Measurements from ENCODE around the gene ATP9A. TPM values are rescaled to one million over a fixed set of nuclear protein-coding genes. Genes with fewer than 3 reads are reported as not detected.
"Not testable (repeated sequence)": the region's sequence is repeated elsewhere in the genome, so short reads cannot be mapped to it uniquely, and the experiment has no call there.

Gene ATP9A, protein sequence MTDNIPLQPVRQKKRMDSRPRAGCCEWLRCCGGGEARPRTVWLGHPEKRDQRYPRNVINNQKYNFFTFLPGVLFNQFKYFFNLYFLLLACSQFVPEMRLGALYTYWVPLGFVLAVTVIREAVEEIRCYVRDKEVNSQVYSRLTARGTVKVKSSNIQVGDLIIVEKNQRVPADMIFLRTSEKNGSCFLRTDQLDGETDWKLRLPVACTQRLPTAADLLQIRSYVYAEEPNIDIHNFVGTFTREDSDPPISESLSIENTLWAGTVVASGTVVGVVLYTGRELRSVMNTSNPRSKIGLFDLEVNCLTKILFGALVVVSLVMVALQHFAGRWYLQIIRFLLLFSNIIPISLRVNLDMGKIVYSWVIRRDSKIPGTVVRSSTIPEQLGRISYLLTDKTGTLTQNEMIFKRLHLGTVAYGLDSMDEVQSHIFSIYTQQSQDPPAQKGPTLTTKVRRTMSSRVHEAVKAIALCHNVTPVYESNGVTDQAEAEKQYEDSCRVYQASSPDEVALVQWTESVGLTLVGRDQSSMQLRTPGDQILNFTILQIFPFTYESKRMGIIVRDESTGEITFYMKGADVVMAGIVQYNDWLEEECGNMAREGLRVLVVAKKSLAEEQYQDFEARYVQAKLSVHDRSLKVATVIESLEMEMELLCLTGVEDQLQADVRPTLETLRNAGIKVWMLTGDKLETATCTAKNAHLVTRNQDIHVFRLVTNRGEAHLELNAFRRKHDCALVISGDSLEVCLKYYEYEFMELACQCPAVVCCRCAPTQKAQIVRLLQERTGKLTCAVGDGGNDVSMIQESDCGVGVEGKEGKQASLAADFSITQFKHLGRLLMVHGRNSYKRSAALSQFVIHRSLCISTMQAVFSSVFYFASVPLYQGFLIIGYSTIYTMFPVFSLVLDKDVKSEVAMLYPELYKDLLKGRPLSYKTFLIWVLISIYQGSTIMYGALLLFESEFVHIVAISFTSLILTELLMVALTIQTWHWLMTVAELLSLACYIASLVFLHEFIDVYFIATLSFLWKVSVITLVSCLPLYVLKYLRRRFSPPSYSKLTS
- polyA plus RNA-seq (5.8 to 8.6 TPM (median 6.1 TPM) in 3 replicates), polyA minus RNA-seq (21.6 to 31.0 TPM (median 23.0 TPM) in 3 replicates)
- 3.9 TPM for polyA plus RNA-seq (2011; ENCODE audit: low read depth)
- polyA plus RNA-seq (2011; cell fraction: cytosol; rRNA removed): 4.9 and 5.8 TPM in 2 replicates
- 14.6 and 16.9 TPM in 2 replicates for polyA plus RNA-seq (2011; cell fraction: nucleus; rRNA removed)
- 7.2 and 7.8 TPM in 2 replicates for polyA plus RNA-seq (2012; ENCODE audit: low replicate concordance)
- polyA minus RNA-seq (2011; cell fraction: cytosol; rRNA and poly(A)+ RNA removed): 16.3 TPM
- polyA minus RNA-seq (2011; cell fraction: nucleus; rRNA and poly(A)+ RNA removed): 30.1 and 38.6 TPM in 2 replicates

DNA sequence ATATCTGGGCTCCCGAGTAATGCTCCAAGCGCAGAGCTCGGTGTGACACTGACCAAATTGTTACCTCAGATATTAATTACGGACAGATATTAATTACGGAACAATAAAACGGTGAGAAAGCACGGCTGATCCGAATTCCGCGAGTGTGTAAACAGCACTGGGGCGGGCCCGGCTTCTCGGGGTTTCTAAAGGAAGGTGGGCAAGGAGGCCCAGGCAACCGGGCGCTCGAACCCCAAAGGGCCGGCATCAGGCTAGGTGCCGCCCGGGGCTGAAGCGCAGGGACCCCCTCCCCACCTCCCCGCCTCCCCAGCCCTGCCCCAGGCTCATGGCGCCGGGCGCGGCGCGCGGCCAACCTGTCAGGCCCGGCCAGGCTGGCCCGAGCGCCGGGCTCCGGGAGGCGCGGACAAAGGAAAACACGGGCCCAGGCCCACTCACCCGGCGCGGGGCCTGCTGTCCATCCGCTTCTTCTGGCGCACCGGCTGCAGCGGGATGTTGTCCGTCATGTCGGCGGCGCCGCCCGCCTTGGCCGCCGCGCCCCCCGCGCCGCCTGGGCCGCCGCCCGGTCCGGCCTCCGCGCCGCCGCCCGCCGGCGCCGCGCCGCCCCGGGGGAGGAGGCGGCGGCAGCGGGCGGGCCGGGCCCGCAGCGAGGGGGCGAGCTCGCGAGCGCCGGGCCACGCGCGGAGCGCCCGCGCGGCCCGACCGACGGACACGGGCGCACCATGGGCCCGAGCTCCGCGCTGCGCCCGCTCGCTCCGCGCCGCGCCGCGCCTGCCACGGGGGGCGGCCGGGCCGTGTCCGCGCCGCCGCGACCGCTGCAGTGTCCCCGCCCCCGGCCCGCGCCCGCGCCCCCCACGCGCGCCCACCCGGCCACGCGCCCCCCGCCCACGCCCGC lies at the start of gene ATP9A:
ATP9A (minus strand) TSS at position 524 of the 892 bp plus-strand sequence; CDS start at position 503, 21 bp downstream.
- H4K20me1 ChIP-seq (ENCODE audit: control insufficient read depth, extremely low read depth, insufficient read depth, low read length): no peaks in the 10 kb centered on the region
- H3K4me1 ChIP-seq (ENCODE audit: control insufficient read depth, extremely low read depth, insufficient read depth, low read length): peaks cover 13% of the 10 kb centered on the region
- no peak for DNase-seq (ENCODE audit: low read depth, low spot score)
- TF ChIP-seq EZH2 (IDR thresholded peaks at IDR 0.05; ENCODE audit: low read length): no peak
- TF ChIP-seq, protein P1, sequence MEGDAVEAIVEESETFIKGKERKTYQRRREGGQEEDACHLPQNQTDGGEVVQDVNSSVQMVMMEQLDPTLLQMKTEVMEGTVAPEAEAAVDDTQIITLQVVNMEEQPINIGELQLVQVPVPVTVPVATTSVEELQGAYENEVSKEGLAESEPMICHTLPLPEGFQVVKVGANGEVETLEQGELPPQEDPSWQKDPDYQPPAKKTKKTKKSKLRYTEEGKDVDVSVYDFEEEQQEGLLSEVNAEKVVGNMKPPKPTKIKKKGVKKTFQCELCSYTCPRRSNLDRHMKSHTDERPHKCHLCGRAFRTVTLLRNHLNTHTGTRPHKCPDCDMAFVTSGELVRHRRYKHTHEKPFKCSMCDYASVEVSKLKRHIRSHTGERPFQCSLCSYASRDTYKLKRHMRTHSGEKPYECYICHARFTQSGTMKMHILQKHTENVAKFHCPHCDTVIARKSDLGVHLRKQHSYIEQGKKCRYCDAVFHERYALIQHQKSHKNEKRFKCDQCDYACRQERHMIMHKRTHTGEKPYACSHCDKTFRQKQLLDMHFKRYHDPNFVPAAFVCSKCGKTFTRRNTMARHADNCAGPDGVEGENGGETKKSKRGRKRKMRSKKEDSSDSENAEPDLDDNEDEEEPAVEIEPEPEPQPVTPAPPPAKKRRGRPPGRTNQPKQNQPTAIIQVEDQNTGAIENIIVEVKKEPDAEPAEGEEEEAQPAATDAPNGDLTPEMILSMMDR (optimal IDR thresholded peaks at IDR 0.05 in 1 of 3, IDR thresholded peaks at IDR 0.05 in 1 of 3, conservative IDR thresholded peaks at IDR 0.05 in 1 of 3; ENCODE audit: extremely low read depth in 1 of 3, insufficient read depth in 2 of 3, low read length in 3 of 3): no peak
- H3K36me3 ChIP-seq (ENCODE audit: control insufficient read depth in 2 of 2, extremely low read depth in 1 of 2, insufficient read depth in 2 of 2, low read length in 2 of 2): no peaks in the 10 kb centered on the region
- peak within 1 kb of the TSS; percentile 2 for H3K27ac ChIP-seq (ENCODE audit: control insufficient read depth, insufficient read depth, low read length)
- no peaks in the 10 kb centered on the region for H3K9me1 ChIP-seq (ENCODE audit: control insufficient read depth, extremely low read depth, insufficient read depth, low read length)
- H3K9me3 ChIP-seq (ENCODE audit: control insufficient read depth, low read depth, low read length): no peaks in the 10 kb centered on the region
- no peaks in the 10 kb centered on the region for H3K79me2 ChIP-seq (ENCODE audit: control insufficient read depth, insufficient read depth, low read length)
- peak within 1 kb of the TSS; percentile 74 for H3K9ac ChIP-seq (ENCODE audit: control insufficient read depth, extremely low read depth, insufficient read depth, low read length)
- H2AFZ ChIP-seq (ENCODE audit: control insufficient read depth, low read length): peak within 1 kb of the TSS; percentile 50
- peak within 1 kb of the TSS; percentile 93 for H3K4me2 ChIP-seq (ENCODE audit: control insufficient read depth, extremely low read depth, insufficient read depth, low read depth, low read length)
- dilution Hi-C loops (cut with MboI; ENCODE audit: extremely low pct_ligation_motif_present, low sequenced_read_pairs): no loop called here
- FAIRE-seq: no peak
- H3K27me3 ChIP-seq (ENCODE audit: control insufficient read depth, extremely low read depth, insufficient read depth, low read length): peaks cover 5% of the 10 kb centered on the region
- peak within 1 kb of the TSS; percentile 67 to 74 (median 74) for H3K4me3 ChIP-seq (ENCODE audit: control insufficient read depth in 2 of 3, extremely low read depth in 1 of 3, insufficient read depth in 2 of 3, low read depth in 1 of 3, low read length in 3 of 3)

DNA sequence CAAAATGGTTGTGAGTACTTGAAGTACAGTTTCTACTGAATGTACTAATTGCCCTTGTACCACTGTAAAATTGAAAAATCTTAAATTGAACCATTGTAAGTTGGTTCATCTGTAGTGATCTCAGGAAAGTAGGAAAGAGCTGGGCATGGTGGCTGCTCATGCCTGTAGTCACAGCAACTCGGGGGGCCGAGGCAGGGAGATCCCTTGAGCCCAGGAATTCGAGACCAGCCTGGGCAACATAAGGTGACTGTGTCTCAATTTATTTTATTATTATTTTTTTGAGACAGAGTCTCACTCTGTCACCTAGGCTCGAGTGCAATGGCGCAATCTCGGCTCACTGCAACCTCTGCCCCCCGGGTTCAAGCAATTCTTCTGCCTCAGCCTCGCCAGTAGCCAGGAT lies 48.7 kb upstream of the ATP9A start:
- H3K4me1 ChIP-seq (ENCODE audit: control insufficient read depth, extremely low read depth, insufficient read depth, low read length); H3K9me1 ChIP-seq (ENCODE audit: control insufficient read depth, extremely low read depth, insufficient read depth, low read length); DNase-seq (ENCODE audit: low read depth, low spot score); H4K20me1 ChIP-seq (ENCODE audit: control insufficient read depth, extremely low read depth, insufficient read depth, low read length); dilution Hi-C loops (cut with MboI; ENCODE audit: extremely low pct_ligation_motif_present, low sequenced_read_pairs); H3K4me3 ChIP-seq (ENCODE audit: control insufficient read depth in 2 of 3, extremely low read depth in 1 of 3, insufficient read depth in 2 of 3, low read depth in 1 of 3, low read length in 3 of 3); H2AFZ ChIP-seq (ENCODE audit: control insufficient read depth, low read length); H3K36me3 ChIP-seq (ENCODE audit: control insufficient read depth in 2 of 2, extremely low read depth in 1 of 2, insufficient read depth in 2 of 2, low read length in 2 of 2); H3K79me2 ChIP-seq (ENCODE audit: control insufficient read depth, insufficient read depth, low read length); H3K9ac ChIP-seq (ENCODE audit: control insufficient read depth, extremely low read depth, insufficient read depth, low read length); H3K9me3 ChIP-seq (ENCODE audit: control insufficient read depth, low read depth, low read length); H3K27me3 ChIP-seq (ENCODE audit: control insufficient read depth, extremely low read depth, insufficient read depth, low read length); H3K4me2 ChIP-seq (ENCODE audit: control insufficient read depth, extremely low read depth, insufficient read depth, low read depth, low read length); H3K27ac ChIP-seq (ENCODE audit: control insufficient read depth, insufficient read depth, low read length); FAIRE-seq: not testable (repeated sequence)
